H9 (cell line): ENCODE results near the gene SNPH. TPM values are rescaled to one million over a fixed set of nuclear protein-coding genes. Genes with fewer than 3 reads are reported as not detected.

Experiments used
- DNase-seq: peaks from one replicate; pipeline ENCODE4 v3.0.0-alpha.2; 2017
- H2AFZ ChIP-seq: one replicate; pipeline ENCODE4 v1.6.1; 2013; ENCODE audit warnings: mild to moderate bottlenecking, low read length, control low read depth, moderate library complexity
- H2AK5ac ChIP-seq: 2 replicates; pipeline ENCODE4 v1.6.1; 2013; ENCODE audit warnings: low read length, control low read depth, mixed read lengths; ENCODE audit not compliant: insufficient read length
- H2BK120ac ChIP-seq: one replicate; pipeline ENCODE4 v1.6.1; 2013; ENCODE audit warnings: low read depth, mild to moderate bottlenecking, low read length, control low read depth, inconsistent platforms; ENCODE audit not compliant: poor library complexity, severe bottlenecking
- H2BK12ac ChIP-seq: 2 replicates; pipeline ENCODE4 v1.6.1; 2013; ENCODE audit warnings: low read length, control low read depth, mixed read lengths, low read depth; ENCODE audit not compliant: insufficient read length
- H2BK15ac ChIP-seq: 2 replicates; pipeline ENCODE4 v1.6.1; 2013; ENCODE audit warnings: low read depth, low read length, control low read depth
- H2BK20ac ChIP-seq: one replicate; pipeline ENCODE4 v1.6.1; 2013; ENCODE audit warnings: low read depth, mild to moderate bottlenecking, low read length, control low read depth, inconsistent platforms; ENCODE audit not compliant: poor library complexity, severe bottlenecking
- H2BK5ac ChIP-seq: 2 replicates; pipeline ENCODE4 v1.6.1; 2013; ENCODE audit warnings: low read length, control low read depth, mixed read lengths; ENCODE audit not compliant: insufficient read length
- H3K14ac ChIP-seq: 2 replicates; pipeline ENCODE4 v1.6.1; 2013; ENCODE audit warnings: low read length, control low read depth; ENCODE audit not compliant: insufficient read depth
- H3K18ac ChIP-seq: 2 replicates; pipeline ENCODE4 v1.6.1; 2013; ENCODE audit warnings: low read depth, mild to moderate bottlenecking, mixed read lengths, low read length, control low read depth; ENCODE audit not compliant: insufficient read length
- H3K23ac ChIP-seq: 2 replicates; pipeline ENCODE4 v1.6.1; 2013; ENCODE audit warnings: low read length, control low read depth, mixed read lengths, low read depth; ENCODE audit not compliant: insufficient read length
- H3K23me2 ChIP-seq: 2 replicates; pipeline ENCODE4 v1.6.1; 2013; ENCODE audit warnings: low read depth, mild to moderate bottlenecking, mixed read lengths, low read length, control low read depth; ENCODE audit not compliant: insufficient read length, poor library complexity, severe bottlenecking
- H3K27ac ChIP-seq: 2 replicates; pipeline ENCODE4 v1.5.1; 2013; ENCODE audit warnings: low read length, control low read depth, mixed read lengths, low read depth; ENCODE audit not compliant: insufficient read length
- H3K27me3 ChIP-seq: 2 replicates; pipeline ENCODE4 v1.6.1; 2013; ENCODE audit warnings: low read length, control low read depth, inconsistent platforms; ENCODE audit not compliant: insufficient read depth
- H3K4ac ChIP-seq: 2 replicates; pipeline ENCODE4 v1.6.1; 2013; ENCODE audit warnings: low read depth, mild to moderate bottlenecking, control low read depth, inconsistent platforms, low read length, moderate library complexity
- H3K4me1 ChIP-seq: 2 replicates; pipeline ENCODE4 v1.6.1; 2013; ENCODE audit warnings: low read length, control low read depth, inconsistent platforms; ENCODE audit not compliant: insufficient read depth
- H3K4me2 ChIP-seq: 2 replicates; pipeline ENCODE4 v1.6.1; 2013; ENCODE audit warnings: low read length, control low read depth, mixed read lengths; ENCODE audit not compliant: insufficient read length, insufficient read depth
- H3K56ac ChIP-seq: 2 replicates; pipeline ENCODE4 v1.6.1; 2013; ENCODE audit warnings: low read depth, mild to moderate bottlenecking, mixed read lengths, low read length, control low read depth; ENCODE audit not compliant: insufficient read length
- H3K79me1 ChIP-seq: 2 replicates; pipeline ENCODE4 v1.6.1; 2013; ENCODE audit warnings: low read depth, mild to moderate bottlenecking, moderate library complexity, low read length, control low read depth, inconsistent platforms; ENCODE audit not compliant: insufficient read depth, poor library complexity, severe bottlenecking
- H3K79me2 ChIP-seq: 2 replicates; pipeline ENCODE4 v1.6.1; 2013; ENCODE audit warnings: low read length, control low read depth, inconsistent platforms; ENCODE audit not compliant: insufficient read depth
- H3K9ac ChIP-seq: 2 replicates; pipeline ENCODE4 v1.6.1; 2013; ENCODE audit warnings: low read length, control low read depth, mixed read lengths; ENCODE audit not compliant: insufficient read length; ENCODE audit errors: extremely low read depth
- H3K9me3 ChIP-seq: one replicate; pipeline ENCODE4 v1.6.1; 2013; ENCODE audit warnings: low read depth, low read length, inconsistent platforms; ENCODE audit not compliant: control insufficient read depth
- H3T11ph ChIP-seq: one replicate; pipeline ENCODE4 v1.6.1; 2013; ENCODE audit warnings: mild to moderate bottlenecking, low read length, control low read depth, inconsistent platforms
- H4K20me1 ChIP-seq: one replicate; pipeline ENCODE4 v1.6.1; 2013; ENCODE audit not compliant: control insufficient read depth, insufficient read length, insufficient read depth
- H4K5ac ChIP-seq: 2 replicates; pipeline ENCODE4 v1.6.1; 2013; ENCODE audit warnings: low read depth, mild to moderate bottlenecking, mixed read lengths, low read length, control low read depth; ENCODE audit not compliant: insufficient read length
- H4K8ac ChIP-seq: replicated peaks from 2 replicates; pipeline ENCODE4 v1.6.1; 2013; ENCODE audit warnings: low read length, control low read depth, mixed read lengths, low read depth; ENCODE audit not compliant: insufficient read length
- H4K91ac ChIP-seq: 2 replicates; pipeline ENCODE4 v1.6.1; 2013; ENCODE audit warnings: low read depth, mild to moderate bottlenecking, moderate library complexity, mixed read lengths, low read length, control low read depth; ENCODE audit not compliant: insufficient read length
- H3K27ac Mint-ChIP-seq, 3 experiments: 2 replicates in 2 of 3; 3 replicates in 1 of 3; pipeline ENCODE4 v1.8.0; 2020 to 2021; ENCODE audit warnings: mixed read lengths in 3 of 3, mild to moderate bottlenecking in 1 of 3, moderate library complexity in 1 of 3
- H3K27me3 Mint-ChIP-seq: 2 replicates; pipeline ENCODE4 v1.8.0; 2021; ENCODE audit warnings: low read depth, mild to moderate bottlenecking, moderate library complexity, mixed read lengths
- H3K36me3 Mint-ChIP-seq, 3 experiments: 2 replicates in 2 of 3; 3 replicates in 1 of 3; pipeline ENCODE4 v1.8.0; 2020 to 2021; ENCODE audit warnings: low read depth in 3 of 3, mixed read lengths in 3 of 3; ENCODE audit not compliant: insufficient read depth in 1 of 3
- H3K4me1 Mint-ChIP-seq, 2 experiments: 2 replicates each; pipeline ENCODE4 v1.8.0; 2020; ENCODE audit warnings: mixed read lengths in 2 of 2
- H3K4me3 Mint-ChIP-seq, 2 experiments: 2 replicates in 1 of 2; 3 replicates in 1 of 2; pipeline ENCODE4 v1.8.0; 2020 to 2021; ENCODE audit warnings: mild to moderate bottlenecking in 2 of 2, mixed read lengths in 2 of 2, moderate library complexity in 1 of 2
- H3K9me3 Mint-ChIP-seq, 2 experiments: 2 replicates in 1 of 2; 3 replicates in 1 of 2; pipeline ENCODE4 v1.8.0; 2020; ENCODE audit warnings: mild to moderate bottlenecking in 2 of 2, mixed read lengths in 2 of 2, moderate library complexity in 1 of 2
- WGBS: extraction: QIAGEN DNeasy Blood & Tissue Kit; methylation state at CpG from one replicate; pipeline ENCODE4 v1.1.7; 2013; ENCODE audit warnings: missing lambda C conversion rate, low lambda C conversion rate, mixed read lengths; ENCODE audit not compliant: insufficient read length; ENCODE audit errors: extremely low coverage; 5-methylcytosine and 5-hydroxymethylcytosine counted together
- total RNA-seq: library from RNA; stranded (reverse); gene quantifications from 2 replicates; pipeline ENCODE4 v1.2.1, GENCODE V29; 2021
- TF ChIP-seq, protein P1 (sequence below): fragments of 200-600 bp; sonication (generic); conservative IDR thresholded peaks from 3 replicates; pipeline ENCODE4 v1.8.0; 2021; ENCODE audit warnings: antibody characterized with exemption, mild to moderate bottlenecking

SNPH gene
- total RNA-seq, 1 experiment from 2014 or later, result 1.8 TPM

DNA sequence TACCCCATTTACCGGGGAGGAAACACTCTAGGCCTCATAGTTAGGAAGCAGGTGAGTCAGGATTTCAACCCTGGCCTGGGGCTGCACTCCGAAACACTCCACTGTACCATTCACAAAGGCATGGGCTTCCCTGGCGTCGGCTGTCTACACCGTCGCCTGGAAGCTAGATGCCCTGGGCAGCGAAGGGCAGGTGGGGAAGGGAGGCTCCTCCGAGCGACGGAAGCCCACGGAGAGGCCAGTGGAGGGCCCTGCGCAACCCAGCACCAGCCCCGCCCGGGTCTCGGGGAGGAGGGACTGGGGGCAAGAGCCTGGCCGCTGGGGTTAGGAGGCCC lies 46.8 kb downstream of the SNPH start:
- Histone ChIP-seq H4K8ac (no peak overlapping the region), H2BK120ac (no peak overlapping the region), H3K14ac (peak overlapping the region; percentile 69), H4K20me1 (no peaks in the 10 kb centered on the region), H3K9ac (no peak overlapping the region), H3K56ac (no peak overlapping the region), H2AK5ac (no peak overlapping the region), H3K79me1 (no peaks in the 10 kb centered on the region), H3K27me3 (no peaks in the 10 kb centered on the region), H3K23ac (no peak overlapping the region), H2AFZ (no peak overlapping the region), H3K18ac (no peak overlapping the region), H3T11ph (no peak overlapping the region), H2BK5ac (no peak overlapping the region), H3K4me1 (no peaks in the 10 kb centered on the region; the same call in 1 of the 2 replicates), H4K5ac (no peak overlapping the region), H4K91ac (no peak overlapping the region), H3K9me3 (no peaks in the 10 kb centered on the region), H2BK12ac (no peak overlapping the region), H3K79me2 (no peaks in the 10 kb centered on the region), H3K4ac (no peak overlapping the region), H3K27ac (no peak overlapping the region), H3K23me2 (peaks cover 5% of the 10 kb centered on the region), H3K4me2 (peak overlapping the region; percentile 42), H2BK20ac (no peak overlapping the region), H2BK15ac (no peak overlapping the region)
- H3K36me3 Mint-ChIP-seq, result no peaks in the 10 kb centered on the region
- H3K4me3 Mint-ChIP-seq, result peak overlapping the region; percentile 42 to 55; a peak in 3 of 5 replicates
- TF ChIP-seq, protein P1, sequence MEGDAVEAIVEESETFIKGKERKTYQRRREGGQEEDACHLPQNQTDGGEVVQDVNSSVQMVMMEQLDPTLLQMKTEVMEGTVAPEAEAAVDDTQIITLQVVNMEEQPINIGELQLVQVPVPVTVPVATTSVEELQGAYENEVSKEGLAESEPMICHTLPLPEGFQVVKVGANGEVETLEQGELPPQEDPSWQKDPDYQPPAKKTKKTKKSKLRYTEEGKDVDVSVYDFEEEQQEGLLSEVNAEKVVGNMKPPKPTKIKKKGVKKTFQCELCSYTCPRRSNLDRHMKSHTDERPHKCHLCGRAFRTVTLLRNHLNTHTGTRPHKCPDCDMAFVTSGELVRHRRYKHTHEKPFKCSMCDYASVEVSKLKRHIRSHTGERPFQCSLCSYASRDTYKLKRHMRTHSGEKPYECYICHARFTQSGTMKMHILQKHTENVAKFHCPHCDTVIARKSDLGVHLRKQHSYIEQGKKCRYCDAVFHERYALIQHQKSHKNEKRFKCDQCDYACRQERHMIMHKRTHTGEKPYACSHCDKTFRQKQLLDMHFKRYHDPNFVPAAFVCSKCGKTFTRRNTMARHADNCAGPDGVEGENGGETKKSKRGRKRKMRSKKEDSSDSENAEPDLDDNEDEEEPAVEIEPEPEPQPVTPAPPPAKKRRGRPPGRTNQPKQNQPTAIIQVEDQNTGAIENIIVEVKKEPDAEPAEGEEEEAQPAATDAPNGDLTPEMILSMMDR, result no peak
- peaks cover 11 to 13% of the 10 kb centered on the region in 2 experiments for H3K4me1 Mint-ChIP-seq
- no peak overlapping the region for H3K27ac Mint-ChIP-seq
- no peak for DNase-seq
- WGBS, result no CpG with 5 or more reads among the region's 16 CpGs
- peaks cover 17% of the 10 kb centered on the region for H3K27me3 Mint-ChIP-seq
- H3K9me3 Mint-ChIP-seq, result no peaks in the 10 kb centered on the region
